HEK293 (cell line): ENCODE measurements around the gene EIF4E1B.

ENCODE experiments used
- CTCF ChIA-PET: fragments of 350-600 bp; formaldehyde crosslinking; extraction: SDS; loops from one replicate; lab custom pipeline; 2021; ENCODE audit warnings: antibody characterized with exemption; lab: Yijun Ruan, JAX
- POLR2A ChIA-PET: fragments of 300-600 bp; formaldehyde crosslinking; extraction: SDS; loops from one replicate; lab custom pipeline; 2020; ENCODE audit warnings: antibody characterized with exemption, inconsistent platforms; lab: Yijun Ruan, JAX
- H3K27ac ChIP-seq: fragments of 200-500 bp; sonication (Bioruptor generic); 2 replicates; pipeline ENCODE4 v1.5.1; 2014; ENCODE audit warnings: low read depth, low read length, control low read depth, inconsistent platforms; ENCODE audit errors: extremely low read depth
- H3K36me3 ChIP-seq, 2 experiments: fragments of 200-500 bp in 1 of 2; sonication (Bioruptor generic) in 1 of 2; 1 replicate in 1 of 2; 2 replicates in 1 of 2; pipeline ENCODE4 v1.5.1; 2014 to 2017; ENCODE audit warnings: inconsistent platforms in 2 of 2, low read length in 2 of 2; ENCODE audit not compliant: control insufficient read depth in 2 of 2, insufficient read depth in 1 of 2
- H3K4me1 ChIP-seq: fragments of 200-500 bp; sonication (Bioruptor generic); 2 replicates; pipeline ENCODE4 v1.5.1; 2014; ENCODE audit warnings: mild to moderate bottlenecking, low read length, inconsistent platforms; ENCODE audit not compliant: control insufficient read depth, insufficient read depth
- H3K4me3 ChIP-seq: 2 replicates; pipeline ENCODE4 v1.5.1; 2011; ENCODE audit warnings: low read depth, mild to moderate bottlenecking, control low read depth, low read length, moderate library complexity
- H3K9me3 ChIP-seq: fragments of 200-500 bp; sonication (Bioruptor generic); 2 replicates; pipeline ENCODE4 v1.5.1; 2014; ENCODE audit warnings: low read depth, low read length, inconsistent platforms; ENCODE audit not compliant: control insufficient read depth, insufficient read depth
- IKZF3 ChIP-seq: fragments of 450-650 bp; IDR thresholded peaks from 2 replicates; pipeline ENCODE4 v1.5.0; 2018; ENCODE audit warnings: missing biosample characterization, mild to moderate bottlenecking, missing genetic modification characterization, moderate library complexity
- KLF1 ChIP-seq: fragments of 450-650 bp; formaldehyde crosslinking; IDR thresholded peaks from 2 replicates; pipeline ENCODE4 v1.5.1; 2016; ENCODE audit warnings: missing biosample characterization, missing genetic modification characterization
- MYNN ChIP-seq: fragments of 450-650 bp; formaldehyde crosslinking; IDR thresholded peaks from 2 replicates; pipeline ENCODE4 v1.5.1; 2016; ENCODE audit warnings: missing biosample characterization, missing genetic modification characterization, borderline replicate concordance
- RBAK ChIP-seq: fragments of 450-650 bp; formaldehyde crosslinking; IDR thresholded peaks from 2 replicates; pipeline ENCODE4 v1.5.1; 2016; ENCODE audit warnings: missing biosample characterization, missing genetic modification characterization
- REPIN1 ChIP-seq: fragments of 450-650 bp; formaldehyde crosslinking; IDR thresholded peaks from 2 replicates; pipeline ENCODE4 v1.5.1; 2017; ENCODE audit warnings: missing biosample characterization, missing genetic modification characterization, low read depth
- YY2 ChIP-seq: fragments of 450-650 bp; formaldehyde crosslinking; IDR thresholded peaks from 2 replicates; pipeline ENCODE4 v1.5.1; 2016; ENCODE audit warnings: missing biosample characterization, missing genetic modification characterization
- ZNF133 ChIP-seq: fragments of 450-650 bp; formaldehyde crosslinking; IDR thresholded peaks from 2 replicates; pipeline ENCODE4 v1.5.1; 2016; ENCODE audit warnings: missing biosample characterization, missing genetic modification characterization
- ZNF140 ChIP-seq: fragments of 450-650 bp; formaldehyde crosslinking; IDR thresholded peaks from 2 replicates; pipeline ENCODE4 v1.5.1; 2016; ENCODE audit warnings: missing biosample characterization, missing genetic modification characterization
- ZNF214 ChIP-seq: fragments of 450-650 bp; formaldehyde crosslinking; IDR thresholded peaks from 2 replicates; pipeline ENCODE4 v1.5.1; 2017; ENCODE audit warnings: missing biosample characterization, mild to moderate bottlenecking, missing genetic modification characterization, borderline replicate concordance
- ZNF248 ChIP-seq: fragments of 450-650 bp; formaldehyde crosslinking; IDR thresholded peaks from 2 replicates; pipeline ENCODE4 v1.5.1; 2017; ENCODE audit warnings: missing biosample characterization, missing genetic modification characterization
- ZNF354C ChIP-seq: fragments of 450-650 bp; formaldehyde crosslinking; IDR thresholded peaks from 2 replicates; pipeline ENCODE4 v1.5.1; 2016; ENCODE audit warnings: missing biosample characterization, missing genetic modification characterization, low read depth, borderline replicate concordance
- ZNF48 ChIP-seq: fragments of 450-650 bp; formaldehyde crosslinking; IDR thresholded peaks from 2 replicates; pipeline ENCODE4 v1.5.1; 2016; ENCODE audit warnings: missing biosample characterization, missing genetic modification characterization
- ZNF521 ChIP-seq: fragments of 450-650 bp; formaldehyde crosslinking; IDR thresholded peaks from 2 replicates; pipeline ENCODE4 v1.5.1; 2017; ENCODE audit warnings: missing biosample characterization, mild to moderate bottlenecking, missing genetic modification characterization
- ZNF548 ChIP-seq: fragments of 450-650 bp; formaldehyde crosslinking; IDR thresholded peaks from 2 replicates; pipeline ENCODE4 v1.5.1; 2016; ENCODE audit warnings: missing biosample characterization, missing genetic modification characterization
- ZNF624 ChIP-seq: fragments of 450-650 bp; formaldehyde crosslinking; IDR thresholded peaks from 2 replicates; pipeline ENCODE4 v1.5.1; 2017; ENCODE audit warnings: missing biosample characterization, missing genetic modification characterization
- ZNF701 ChIP-seq: fragments of 450-650 bp; formaldehyde crosslinking; IDR thresholded peaks from 2 replicates; pipeline ENCODE4 v1.5.1; 2016; ENCODE audit warnings: missing biosample characterization, missing genetic modification characterization
- ZNF776 ChIP-seq: fragments of 450-650 bp; formaldehyde crosslinking; IDR thresholded peaks from 2 replicates; pipeline ENCODE4 v1.5.0; 2017; ENCODE audit warnings: missing biosample characterization, missing genetic modification characterization, borderline replicate concordance
- ZNF785 ChIP-seq: fragments of 450-650 bp; formaldehyde crosslinking; IDR thresholded peaks from 2 replicates; pipeline ENCODE4 v1.5.1; 2016; ENCODE audit warnings: missing biosample characterization, missing genetic modification characterization
- ZNF837 ChIP-seq: fragments of 450-650 bp; formaldehyde crosslinking; IDR thresholded peaks from 2 replicates; pipeline ENCODE4 v1.5.1; 2016; ENCODE audit warnings: missing biosample characterization, missing genetic modification characterization
- TF ChIP-seq, protein P1 (sequence below): fragments of 450-650 bp; formaldehyde crosslinking; optimal IDR thresholded peaks from 2 replicates; pipeline ENCODE3; 2016; ENCODE audit warnings: missing biosample characterization, mild to moderate bottlenecking, missing genetic modification characterization
- TF ChIP-seq, protein P2 (sequence below): fragments of 450-650 bp; formaldehyde crosslinking; IDR thresholded peaks from 2 replicates; pipeline ENCODE4 v1.5.1; 2017; ENCODE audit warnings: missing biosample characterization, missing genetic modification characterization
- TF ChIP-seq, protein P3 (sequence below): fragments of 450-650 bp; formaldehyde crosslinking; IDR thresholded peaks from 2 replicates; pipeline ENCODE4; 2016; ENCODE audit warnings: missing biosample characterization, missing genetic modification characterization
- TF ChIP-seq, protein P4 (sequence below): fragments of 450-650 bp; formaldehyde crosslinking; IDR thresholded peaks from 2 replicates; pipeline ENCODE4 v1.5.1; 2017; ENCODE audit warnings: missing biosample characterization, missing genetic modification characterization
- TF ChIP-seq, protein P5 (sequence below): fragments of 450-650 bp; formaldehyde crosslinking; IDR thresholded peaks from 2 replicates; pipeline ENCODE4 v1.5.1; 2016; ENCODE audit warnings: missing biosample characterization, missing genetic modification characterization, borderline replicate concordance
- TF ChIP-seq, protein P6 (sequence below): fragments of 450-650 bp; formaldehyde crosslinking; IDR thresholded peaks from 2 replicates; pipeline ENCODE4 v1.5.1; 2016; ENCODE audit warnings: missing biosample characterization, missing genetic modification characterization
- TF ChIP-seq, protein P7 (sequence below): fragments of 450-650 bp; formaldehyde crosslinking; IDR thresholded peaks from 2 replicates; pipeline ENCODE4 v1.5.0; 2017; ENCODE audit warnings: missing biosample characterization, missing genetic modification characterization, borderline replicate concordance

Gene EIF4E1B

DNA sequence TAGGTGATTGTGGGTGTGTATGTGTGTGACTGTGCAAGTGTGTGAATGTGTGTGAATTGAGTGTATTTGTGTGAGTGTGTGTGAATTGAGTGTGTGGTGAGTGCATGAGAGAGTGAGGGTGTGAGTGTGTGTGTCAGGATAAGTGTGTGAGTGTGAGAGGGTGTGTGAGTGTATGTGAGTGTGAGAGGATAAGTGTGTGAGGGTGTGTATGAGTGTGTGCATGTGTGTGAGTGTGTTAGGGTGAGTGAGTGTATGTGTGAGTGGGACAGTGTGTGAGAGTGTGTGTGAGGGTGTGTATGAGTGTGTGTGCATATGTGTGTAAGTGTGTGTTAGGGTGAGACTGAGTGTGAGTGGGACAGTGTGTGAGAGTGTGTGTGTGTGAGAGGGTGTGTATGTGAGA lies 42.2 kb upstream of the EIF4E1B start:
- no peak overlapping the region for H3K27ac ChIP-seq
- no peaks in the 10 kb centered on the region for H3K36me3 ChIP-seq
- no peaks in the 10 kb centered on the region for H3K4me1 ChIP-seq
- ChIA-PET CTCF (interaction anchor here (1.5 to 1.9 kb wide), 2 partner anchors 9 to 72 kb away, joined by 4 to 6 read pairs; no protein-coding TSS in a partner anchor), POLR2A (no interaction called here)
- H3K4me3 ChIP-seq: no peak overlapping the region
- H3K9me3 ChIP-seq: no peaks in the 10 kb centered on the region
- TF ChIP-seq ZNF48: no peak
- TF ChIP-seq, protein P1, sequence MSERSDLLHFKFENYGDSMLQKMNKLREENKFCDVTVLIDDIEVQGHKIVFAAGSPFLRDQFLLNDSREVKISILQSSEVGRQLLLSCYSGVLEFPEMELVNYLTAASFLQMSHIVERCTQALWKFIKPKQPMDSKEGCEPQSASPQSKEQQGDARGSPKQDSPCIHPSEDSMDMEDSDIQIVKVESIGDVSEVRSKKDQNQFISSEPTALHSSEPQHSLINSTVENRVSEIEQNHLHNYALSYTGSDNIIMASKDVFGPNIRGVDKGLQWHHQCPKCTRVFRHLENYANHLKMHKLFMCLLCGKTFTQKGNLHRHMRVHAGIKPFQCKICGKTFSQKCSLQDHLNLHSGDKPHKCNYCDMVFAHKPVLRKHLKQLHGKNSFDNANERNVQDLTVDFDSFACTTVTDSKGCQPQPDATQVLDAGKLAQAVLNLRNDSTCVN: no peak
- TF ChIP-seq, protein P2, sequence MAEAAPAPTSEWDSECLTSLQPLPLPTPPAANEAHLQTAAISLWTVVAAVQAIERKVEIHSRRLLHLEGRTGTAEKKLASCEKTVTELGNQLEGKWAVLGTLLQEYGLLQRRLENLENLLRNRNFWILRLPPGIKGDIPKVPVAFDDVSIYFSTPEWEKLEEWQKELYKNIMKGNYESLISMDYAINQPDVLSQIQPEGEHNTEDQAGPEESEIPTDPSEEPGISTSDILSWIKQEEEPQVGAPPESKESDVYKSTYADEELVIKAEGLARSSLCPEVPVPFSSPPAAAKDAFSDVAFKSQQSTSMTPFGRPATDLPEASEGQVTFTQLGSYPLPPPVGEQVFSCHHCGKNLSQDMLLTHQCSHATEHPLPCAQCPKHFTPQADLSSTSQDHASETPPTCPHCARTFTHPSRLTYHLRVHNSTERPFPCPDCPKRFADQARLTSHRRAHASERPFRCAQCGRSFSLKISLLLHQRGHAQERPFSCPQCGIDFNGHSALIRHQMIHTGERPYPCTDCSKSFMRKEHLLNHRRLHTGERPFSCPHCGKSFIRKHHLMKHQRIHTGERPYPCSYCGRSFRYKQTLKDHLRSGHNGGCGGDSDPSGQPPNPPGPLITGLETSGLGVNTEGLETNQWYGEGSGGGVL (tag by site-specific recombination): peak; percentile 32
- no peak for TF ChIP-seq ZNF548 (tag by site-specific recombination)
- peak; percentile 62; the same call in 1 of the 2 replicates for TF ChIP-seq ZNF785
- TF ChIP-seq ZNF214 (tag by site-specific recombination): no peak
- TF ChIP-seq ZNF624 (tag by site-specific recombination): no peak
- TF ChIP-seq, protein P3, sequence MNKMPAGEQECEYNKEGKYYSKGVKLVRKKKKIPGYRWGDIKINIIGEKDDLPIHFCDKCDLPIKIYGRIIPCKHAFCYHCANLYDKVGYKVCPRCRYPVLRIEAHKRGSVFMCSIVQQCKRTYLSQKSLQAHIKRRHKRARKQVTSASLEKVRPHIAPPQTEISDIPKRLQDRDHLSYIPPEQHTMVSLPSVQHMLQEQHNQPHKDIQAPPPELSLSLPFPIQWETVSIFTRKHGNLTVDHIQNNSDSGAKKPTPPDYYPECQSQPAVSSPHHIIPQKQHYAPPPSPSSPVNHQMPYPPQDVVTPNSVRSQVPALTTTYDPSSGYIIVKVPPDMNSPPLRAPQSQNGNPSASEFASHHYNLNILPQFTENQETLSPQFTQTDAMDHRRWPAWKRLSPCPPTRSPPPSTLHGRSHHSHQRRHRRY (tag by site-specific recombination): 0 out of 2 replicates have a peak, but pooled peaks have one; percentile 54
- TF ChIP-seq ZNF837 (tag by site-specific recombination): peak; percentile 47; the same call in 1 of the 2 replicates
- TF ChIP-seq, protein P4, sequence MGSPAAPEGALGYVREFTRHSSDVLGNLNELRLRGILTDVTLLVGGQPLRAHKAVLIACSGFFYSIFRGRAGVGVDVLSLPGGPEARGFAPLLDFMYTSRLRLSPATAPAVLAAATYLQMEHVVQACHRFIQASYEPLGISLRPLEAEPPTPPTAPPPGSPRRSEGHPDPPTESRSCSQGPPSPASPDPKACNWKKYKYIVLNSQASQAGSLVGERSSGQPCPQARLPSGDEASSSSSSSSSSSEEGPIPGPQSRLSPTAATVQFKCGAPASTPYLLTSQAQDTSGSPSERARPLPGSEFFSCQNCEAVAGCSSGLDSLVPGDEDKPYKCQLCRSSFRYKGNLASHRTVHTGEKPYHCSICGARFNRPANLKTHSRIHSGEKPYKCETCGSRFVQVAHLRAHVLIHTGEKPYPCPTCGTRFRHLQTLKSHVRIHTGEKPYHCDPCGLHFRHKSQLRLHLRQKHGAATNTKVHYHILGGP (tag by site-specific recombination): 0 out of 2 replicates have a peak, but pooled peaks have one; percentile 15
- TF ChIP-seq KLF1 (tag by site-specific recombination): 0 out of 2 replicates have a peak, but pooled peaks have one; percentile 11
- TF ChIP-seq, protein P5, sequence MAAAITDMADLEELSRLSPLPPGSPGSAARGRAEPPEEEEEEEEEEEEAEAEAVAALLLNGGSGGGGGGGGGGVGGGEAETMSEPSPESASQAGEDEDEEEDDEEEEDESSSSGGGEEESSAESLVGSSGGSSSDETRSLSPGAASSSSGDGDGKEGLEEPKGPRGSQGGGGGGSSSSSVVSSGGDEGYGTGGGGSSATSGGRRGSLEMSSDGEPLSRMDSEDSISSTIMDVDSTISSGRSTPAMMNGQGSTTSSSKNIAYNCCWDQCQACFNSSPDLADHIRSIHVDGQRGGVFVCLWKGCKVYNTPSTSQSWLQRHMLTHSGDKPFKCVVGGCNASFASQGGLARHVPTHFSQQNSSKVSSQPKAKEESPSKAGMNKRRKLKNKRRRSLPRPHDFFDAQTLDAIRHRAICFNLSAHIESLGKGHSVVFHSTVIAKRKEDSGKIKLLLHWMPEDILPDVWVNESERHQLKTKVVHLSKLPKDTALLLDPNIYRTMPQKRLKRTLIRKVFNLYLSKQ (tag by site-specific recombination): peak; percentile 48; the same call in 1 of the 2 replicates
- 0 out of 2 replicates have a peak, but pooled peaks have one; percentile 17 for TF ChIP-seq ZNF521 (tag by site-specific recombination)
- peak; percentile 52; the same call in 1 of the 2 replicates for TF ChIP-seq ZNF248 (tag by site-specific recombination)
- TF ChIP-seq ZNF140 (tag by site-specific recombination): 0 out of 2 replicates have a peak, but pooled peaks have one; percentile 1
- TF ChIP-seq REPIN1 (tag by site-specific recombination): no peak
- TF ChIP-seq ZNF354C (tag by site-specific recombination): 0 out of 2 replicates have a peak, but pooled peaks have one; percentile 15
- TF ChIP-seq MYNN: no peak
- TF ChIP-seq, protein P6, sequence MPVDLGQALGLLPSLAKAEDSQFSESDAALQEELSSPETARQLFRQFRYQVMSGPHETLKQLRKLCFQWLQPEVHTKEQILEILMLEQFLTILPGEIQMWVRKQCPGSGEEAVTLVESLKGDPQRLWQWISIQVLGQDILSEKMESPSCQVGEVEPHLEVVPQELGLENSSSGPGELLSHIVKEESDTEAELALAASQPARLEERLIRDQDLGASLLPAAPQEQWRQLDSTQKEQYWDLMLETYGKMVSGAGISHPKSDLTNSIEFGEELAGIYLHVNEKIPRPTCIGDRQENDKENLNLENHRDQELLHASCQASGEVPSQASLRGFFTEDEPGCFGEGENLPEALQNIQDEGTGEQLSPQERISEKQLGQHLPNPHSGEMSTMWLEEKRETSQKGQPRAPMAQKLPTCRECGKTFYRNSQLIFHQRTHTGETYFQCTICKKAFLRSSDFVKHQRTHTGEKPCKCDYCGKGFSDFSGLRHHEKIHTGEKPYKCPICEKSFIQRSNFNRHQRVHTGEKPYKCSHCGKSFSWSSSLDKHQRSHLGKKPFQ (tag by site-specific recombination): peak; percentile 93
- TF ChIP-seq YY2 (tag by site-specific recombination): no peak
- 0 out of 2 replicates have a peak, but pooled peaks have one; percentile 56 for TF ChIP-seq ZNF776 (tag by site-specific recombination)
- TF ChIP-seq RBAK: no peak
- TF ChIP-seq, protein P7, sequence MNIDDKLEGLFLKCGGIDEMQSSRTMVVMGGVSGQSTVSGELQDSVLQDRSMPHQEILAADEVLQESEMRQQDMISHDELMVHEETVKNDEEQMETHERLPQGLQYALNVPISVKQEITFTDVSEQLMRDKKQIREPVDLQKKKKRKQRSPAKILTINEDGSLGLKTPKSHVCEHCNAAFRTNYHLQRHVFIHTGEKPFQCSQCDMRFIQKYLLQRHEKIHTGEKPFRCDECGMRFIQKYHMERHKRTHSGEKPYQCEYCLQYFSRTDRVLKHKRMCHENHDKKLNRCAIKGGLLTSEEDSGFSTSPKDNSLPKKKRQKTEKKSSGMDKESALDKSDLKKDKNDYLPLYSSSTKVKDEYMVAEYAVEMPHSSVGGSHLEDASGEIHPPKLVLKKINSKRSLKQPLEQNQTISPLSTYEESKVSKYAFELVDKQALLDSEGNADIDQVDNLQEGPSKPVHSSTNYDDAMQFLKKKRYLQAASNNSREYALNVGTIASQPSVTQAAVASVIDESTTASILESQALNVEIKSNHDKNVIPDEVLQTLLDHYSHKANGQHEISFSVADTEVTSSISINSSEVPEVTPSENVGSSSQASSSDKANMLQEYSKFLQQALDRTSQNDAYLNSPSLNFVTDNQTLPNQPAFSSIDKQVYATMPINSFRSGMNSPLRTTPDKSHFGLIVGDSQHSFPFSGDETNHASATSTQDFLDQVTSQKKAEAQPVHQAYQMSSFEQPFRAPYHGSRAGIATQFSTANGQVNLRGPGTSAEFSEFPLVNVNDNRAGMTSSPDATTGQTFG (tag by site-specific recombination): 0 out of 2 replicates have a peak, but pooled peaks have one; percentile 60
- TF ChIP-seq ZNF133 (tag by site-specific recombination): no peak
- TF ChIP-seq IKZF3 (tag by site-specific recombination): no peak
- TF ChIP-seq ZNF701 (tag by site-specific recombination): no peak
